WTC11 (cell line): Measurements from ENCODE around the gene RYR2. TPM values are rescaled to one million over a fixed set of nuclear protein-coding genes. Genes with fewer than 3 reads are reported as not detected.

Experiments
- ATAC-seq: fragments of 200-7000 bp; cut with Tn5 transposase; 2 replicates; pipeline ENCODE4 v1.10.0; 2021; ENCODE audit warnings: mild to moderate bottlenecking, moderate library complexity
- CTCF ChIA-PET: fragments of 300-600 bp; sonication (Branson Sonifier 250); formaldehyde crosslinking; loops from one replicate; lab custom pipeline; 2021; ENCODE audit warnings: antibody characterized with exemption; lab: Charles Lee
- POLR2A ChIA-PET: fragments of 350-600 bp; sonication (Branson Sonifier 250); formaldehyde crosslinking; loops from one replicate; lab custom pipeline; 2021; ENCODE audit warnings: antibody characterized with exemption; lab: Charles Lee
- DNase-seq: peaks from one replicate; pipeline ENCODE4 v3.0.0; 2021; ENCODE audit warnings: low spot score
- H3K27ac Mint-ChIP-seq: 2 replicates; pipeline ENCODE4 v1.8.0; 2021; ENCODE audit warnings: mixed read lengths
- H3K27me3 Mint-ChIP-seq: 2 replicates; pipeline ENCODE4 v1.8.0; 2021; ENCODE audit warnings: low read depth, mild to moderate bottlenecking, moderate library complexity, mixed read lengths
- H3K36me3 Mint-ChIP-seq: 2 replicates; pipeline ENCODE4 v1.8.0; 2021; ENCODE audit warnings: mixed read lengths
- H3K4me1 Mint-ChIP-seq: 2 replicates; pipeline ENCODE4 v1.8.0; 2022; ENCODE audit warnings: mixed read lengths
- H3K4me3 Mint-ChIP-seq: 2 replicates; pipeline ENCODE4 v1.8.0; 2021; ENCODE audit warnings: mild to moderate bottlenecking, moderate library complexity, mixed read lengths
- H3K9me3 Mint-ChIP-seq: 2 replicates; pipeline ENCODE4 v1.8.0; 2021; ENCODE audit warnings: mixed read lengths
- ATF1 ChIP-seq: sonication (generic); formaldehyde crosslinking; IDR thresholded peaks from 2 replicates; pipeline ENCODE4 v1.8.1; 2023; ENCODE audit warnings: mild to moderate bottlenecking, moderate library complexity, missing genetic modification reagents
- ELF4 ChIP-seq: sonication (generic); formaldehyde crosslinking; IDR thresholded peaks from 2 replicates; pipeline ENCODE4 v1.8.1; 2022; ENCODE audit warnings: low read depth, mild to moderate bottlenecking, moderate library complexity, missing genetic modification reagents
- GTF2I ChIP-seq: fragments of 250-450 bp; sonication (Bioruptor Pico); conservative IDR thresholded peaks from 2 replicates; pipeline ENCODE4 v1.4.0; 2021; ENCODE audit warnings: mild to moderate bottlenecking
- MXD4 ChIP-seq: fragments of 250-450 bp; sonication (Bioruptor Pico); IDR thresholded peaks from 2 replicates; pipeline ENCODE4 v1.8.0; 2021; ENCODE audit warnings: mild to moderate bottlenecking, moderate library complexity, borderline replicate concordance
- NFATC4 ChIP-seq: fragments of 250-450 bp; sonication (Bioruptor Pico); IDR thresholded peaks from 2 replicates; pipeline ENCODE4 v1.9.0; 2021; ENCODE audit warnings: mild to moderate bottlenecking
- NR2C2 ChIP-seq: sonication (generic); formaldehyde crosslinking; IDR thresholded peaks from 2 replicates; pipeline ENCODE4 v1.8.0; 2022; ENCODE audit warnings: mild to moderate bottlenecking, missing genetic modification reagents
- SMAD4 ChIP-seq: sonication (generic); formaldehyde crosslinking; IDR thresholded peaks from 2 replicates; pipeline ENCODE4 v1.8.0; 2022; ENCODE audit warnings: mild to moderate bottlenecking, missing genetic modification reagents
- SOX15 ChIP-seq: fragments of 250-450 bp; sonication (Bioruptor Pico); IDR thresholded peaks from 2 replicates; pipeline ENCODE4 v1.9.0; 2021; ENCODE audit warnings: mild to moderate bottlenecking
- TEAD1 ChIP-seq: sonication (generic); formaldehyde crosslinking; IDR thresholded peaks from 2 replicates; pipeline ENCODE4 v1.8.0; 2022; ENCODE audit warnings: mild to moderate bottlenecking, missing genetic modification reagents
- TEAD4 ChIP-seq: sonication (generic); formaldehyde crosslinking; IDR thresholded peaks from 2 replicates; pipeline ENCODE4 v1.8.0; 2022; ENCODE audit warnings: mild to moderate bottlenecking, missing genetic modification reagents
- TP53 ChIP-seq: sonication (generic); formaldehyde crosslinking; IDR thresholded peaks from 2 replicates; pipeline ENCODE4 v1.8.1; 2023; ENCODE audit warnings: mild to moderate bottlenecking, missing genetic modification reagents
- ZBTB21 ChIP-seq: sonication (generic); formaldehyde crosslinking; IDR thresholded peaks from 2 replicates; pipeline ENCODE4 v1.8.1; 2023; ENCODE audit warnings: mild to moderate bottlenecking, missing genetic modification reagents, borderline replicate concordance
- ZNF219 ChIP-seq: sonication (generic); formaldehyde crosslinking; IDR thresholded peaks from 2 replicates; pipeline ENCODE4 v1.8.0; 2023; ENCODE audit warnings: missing genetic modification reagents, mild to moderate bottlenecking, borderline replicate concordance
- ZNF396 ChIP-seq: fragments of 250-450 bp; sonication (Bioruptor Pico); IDR thresholded peaks from 2 replicates; pipeline ENCODE4 v1.8.0; 2021; ENCODE audit warnings: mild to moderate bottlenecking, moderate library complexity, borderline replicate concordance
- total RNA-seq: library from RNA; stranded (reverse); gene quantifications from 3 replicates; pipeline ENCODE4 v1.2.3, GENCODE V29; 2021
- TF ChIP-seq, protein P1 (sequence below): sonication (generic); formaldehyde crosslinking; IDR thresholded peaks from 2 replicates; pipeline ENCODE4 v1.8.1; 2023; ENCODE audit warnings: mild to moderate bottlenecking, missing genetic modification reagents, borderline replicate concordance
- TF ChIP-seq, protein P2 (sequence below): fragments of 250-450 bp; sonication (Bioruptor Pico); IDR thresholded peaks from 2 replicates; pipeline ENCODE4 v1.9.0; 2021; ENCODE audit warnings: mild to moderate bottlenecking
- TF ChIP-seq, protein P3 (sequence below): fragments of 250-450 bp; sonication (Bioruptor Pico); IDR thresholded peaks from 2 replicates; pipeline ENCODE4 v1.9.0; 2021; ENCODE audit warnings: moderate library complexity, mild to moderate bottlenecking, inconsistent platforms, borderline replicate concordance
- TF ChIP-seq, protein P4 (sequence below): sonication (generic); formaldehyde crosslinking; IDR thresholded peaks from 2 replicates; pipeline ENCODE4 v1.8.1; 2022; ENCODE audit warnings: low read depth, mild to moderate bottlenecking, moderate library complexity, missing genetic modification reagents, borderline replicate concordance
- TF ChIP-seq, protein P5 (sequence below): fragments of 250-450 bp; sonication (Bioruptor Pico); conservative IDR thresholded peaks from 2 replicates; pipeline ENCODE4 v1.9.0; 2021; ENCODE audit warnings: mild to moderate bottlenecking
- TF ChIP-seq, protein P6 (sequence below): fragments of 250-450 bp; sonication (Bioruptor Pico); IDR thresholded peaks from 2 replicates; pipeline ENCODE4 v1.9.0; 2021; ENCODE audit warnings: mild to moderate bottlenecking, borderline replicate concordance

Gene RYR2
- total RNA-seq, 1 experiment from 2014 or later = 7.9 TPM

DNA sequence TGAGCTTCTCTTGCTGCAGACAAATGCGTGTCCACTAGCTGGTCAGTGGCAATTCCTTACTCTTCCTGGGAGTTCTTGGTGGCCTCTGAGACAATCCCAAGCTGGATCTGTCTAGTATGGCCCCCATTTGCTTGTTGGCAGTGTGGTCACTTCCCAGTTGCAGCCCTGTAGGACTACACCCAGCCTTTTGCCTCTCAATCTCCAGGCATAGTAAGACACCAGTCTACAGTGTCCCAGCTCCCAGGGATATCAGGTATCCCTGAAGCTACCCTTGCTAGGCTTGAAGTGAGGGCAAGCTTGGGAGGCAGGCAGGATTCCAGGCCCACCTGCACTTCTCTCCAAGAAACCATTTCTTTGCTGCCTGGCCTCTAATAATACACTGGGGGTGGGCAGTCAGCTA lies 316.6 kb downstream of the RYR2 start (continued):
- TF ChIP-seq, protein P1, sequence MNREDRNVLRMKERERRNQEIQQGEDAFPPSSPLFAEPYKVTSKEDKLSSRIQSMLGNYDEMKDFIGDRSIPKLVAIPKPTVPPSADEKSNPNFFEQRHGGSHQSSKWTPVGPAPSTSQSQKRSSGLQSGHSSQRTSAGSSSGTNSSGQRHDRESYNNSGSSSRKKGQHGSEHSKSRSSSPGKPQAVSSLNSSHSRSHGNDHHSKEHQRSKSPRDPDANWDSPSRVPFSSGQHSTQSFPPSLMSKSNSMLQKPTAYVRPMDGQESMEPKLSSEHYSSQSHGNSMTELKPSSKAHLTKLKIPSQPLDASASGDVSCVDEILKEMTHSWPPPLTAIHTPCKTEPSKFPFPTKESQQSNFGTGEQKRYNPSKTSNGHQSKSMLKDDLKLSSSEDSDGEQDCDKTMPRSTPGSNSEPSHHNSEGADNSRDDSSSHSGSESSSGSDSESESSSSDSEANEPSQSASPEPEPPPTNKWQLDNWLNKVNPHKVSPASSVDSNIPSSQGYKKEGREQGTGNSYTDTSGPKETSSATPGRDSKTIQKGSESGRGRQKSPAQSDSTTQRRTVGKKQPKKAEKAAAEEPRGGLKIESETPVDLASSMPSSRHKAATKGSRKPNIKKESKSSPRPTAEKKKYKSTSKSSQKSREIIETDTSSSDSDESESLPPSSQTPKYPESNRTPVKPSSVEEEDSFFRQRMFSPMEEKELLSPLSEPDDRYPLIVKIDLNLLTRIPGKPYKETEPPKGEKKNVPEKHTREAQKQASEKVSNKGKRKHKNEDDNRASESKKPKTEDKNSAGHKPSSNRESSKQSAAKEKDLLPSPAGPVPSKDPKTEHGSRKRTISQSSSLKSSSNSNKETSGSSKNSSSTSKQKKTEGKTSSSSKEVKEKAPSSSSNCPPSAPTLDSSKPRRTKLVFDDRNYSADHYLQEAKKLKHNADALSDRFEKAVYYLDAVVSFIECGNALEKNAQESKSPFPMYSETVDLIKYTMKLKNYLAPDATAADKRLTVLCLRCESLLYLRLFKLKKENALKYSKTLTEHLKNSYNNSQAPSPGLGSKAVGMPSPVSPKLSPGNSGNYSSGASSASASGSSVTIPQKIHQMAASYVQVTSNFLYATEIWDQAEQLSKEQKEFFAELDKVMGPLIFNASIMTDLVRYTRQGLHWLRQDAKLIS (CRISPR knock-in tag) = no peak
- TF ChIP-seq, protein P2, sequence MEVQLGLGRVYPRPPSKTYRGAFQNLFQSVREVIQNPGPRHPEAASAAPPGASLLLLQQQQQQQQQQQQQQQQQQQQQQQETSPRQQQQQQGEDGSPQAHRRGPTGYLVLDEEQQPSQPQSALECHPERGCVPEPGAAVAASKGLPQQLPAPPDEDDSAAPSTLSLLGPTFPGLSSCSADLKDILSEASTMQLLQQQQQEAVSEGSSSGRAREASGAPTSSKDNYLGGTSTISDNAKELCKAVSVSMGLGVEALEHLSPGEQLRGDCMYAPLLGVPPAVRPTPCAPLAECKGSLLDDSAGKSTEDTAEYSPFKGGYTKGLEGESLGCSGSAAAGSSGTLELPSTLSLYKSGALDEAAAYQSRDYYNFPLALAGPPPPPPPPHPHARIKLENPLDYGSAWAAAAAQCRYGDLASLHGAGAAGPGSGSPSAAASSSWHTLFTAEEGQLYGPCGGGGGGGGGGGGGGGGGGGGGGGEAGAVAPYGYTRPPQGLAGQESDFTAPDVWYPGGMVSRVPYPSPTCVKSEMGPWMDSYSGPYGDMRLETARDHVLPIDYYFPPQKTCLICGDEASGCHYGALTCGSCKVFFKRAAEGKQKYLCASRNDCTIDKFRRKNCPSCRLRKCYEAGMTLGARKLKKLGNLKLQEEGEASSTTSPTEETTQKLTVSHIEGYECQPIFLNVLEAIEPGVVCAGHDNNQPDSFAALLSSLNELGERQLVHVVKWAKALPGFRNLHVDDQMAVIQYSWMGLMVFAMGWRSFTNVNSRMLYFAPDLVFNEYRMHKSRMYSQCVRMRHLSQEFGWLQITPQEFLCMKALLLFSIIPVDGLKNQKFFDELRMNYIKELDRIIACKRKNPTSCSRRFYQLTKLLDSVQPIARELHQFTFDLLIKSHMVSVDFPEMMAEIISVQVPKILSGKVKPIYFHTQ (CRISPR knock-in tag) = no peak
- TF ChIP-seq GTF2I (CRISPR knock-in tag) = no peak
- TF ChIP-seq MXD4 (CRISPR knock-in tag) = no peak
- TF ChIP-seq, protein P3, sequence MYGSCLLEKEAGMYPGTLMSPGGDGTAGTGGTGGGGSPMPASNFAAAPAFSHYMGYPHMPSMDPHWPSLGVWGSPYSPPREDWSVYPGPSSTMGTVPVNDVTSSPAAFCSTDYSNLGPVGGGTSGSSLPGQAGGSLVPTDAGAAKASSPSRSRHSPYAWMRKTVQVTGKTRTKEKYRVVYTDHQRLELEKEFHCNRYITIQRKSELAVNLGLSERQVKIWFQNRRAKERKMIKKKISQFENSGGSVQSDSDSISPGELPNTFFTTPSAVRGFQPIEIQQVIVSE (CRISPR knock-in tag) = no peak
- no peak for TF ChIP-seq TEAD4 (CRISPR knock-in tag)
- TF ChIP-seq TP53 (CRISPR knock-in tag) = no peak

DNA sequence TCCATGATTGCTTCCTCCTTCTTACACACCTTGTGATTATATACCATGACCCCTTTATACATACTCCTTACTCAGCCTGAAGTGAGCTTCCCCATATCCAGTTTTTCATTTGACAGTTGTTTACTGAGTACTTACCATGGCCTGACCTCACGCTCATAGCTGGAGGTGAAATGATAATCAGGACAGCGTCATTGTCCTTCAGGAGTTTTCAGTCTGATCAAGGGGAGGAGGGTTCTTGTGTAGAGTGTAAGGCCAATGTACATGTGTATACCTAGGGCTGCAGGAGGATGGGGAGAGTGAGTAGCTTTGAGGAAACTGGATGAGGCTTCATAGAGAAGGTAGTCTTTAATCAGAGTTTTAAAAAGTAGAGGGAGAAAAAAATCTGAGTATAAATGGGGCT lies 325.8 kb downstream of the RYR2 start:
- CTCF ChIA-PET = no interaction called here
- H3K27ac Mint-ChIP-seq = peak overlapping the region; percentile 2; the same call in 1 of the 2 replicates
- POLR2A ChIA-PET = no interaction called here
- no peak for TF ChIP-seq ZBTB21 (CRISPR knock-in tag)
- no peak for TF ChIP-seq SOX15 (CRISPR knock-in tag)
- TF ChIP-seq NFATC4 (CRISPR knock-in tag) = no peak
- TF ChIP-seq TEAD1 (CRISPR knock-in tag) = no peak
- TF ChIP-seq SMAD4 (CRISPR knock-in tag) = no peak
- no peak for TF ChIP-seq NR2C2 (CRISPR knock-in tag)
- no peak for TF ChIP-seq ELF4
- TF ChIP-seq, protein P4, sequence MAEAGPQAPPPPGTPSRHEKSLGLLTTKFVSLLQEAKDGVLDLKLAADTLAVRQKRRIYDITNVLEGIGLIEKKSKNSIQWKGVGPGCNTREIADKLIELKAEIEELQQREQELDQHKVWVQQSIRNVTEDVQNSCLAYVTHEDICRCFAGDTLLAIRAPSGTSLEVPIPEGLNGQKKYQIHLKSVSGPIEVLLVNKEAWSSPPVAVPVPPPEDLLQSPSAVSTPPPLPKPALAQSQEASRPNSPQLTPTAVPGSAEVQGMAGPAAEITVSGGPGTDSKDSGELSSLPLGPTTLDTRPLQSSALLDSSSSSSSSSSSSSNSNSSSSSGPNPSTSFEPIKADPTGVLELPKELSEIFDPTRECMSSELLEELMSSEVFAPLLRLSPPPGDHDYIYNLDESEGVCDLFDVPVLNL (CRISPR knock-in tag) = no peak
- TF ChIP-seq ZNF219 (CRISPR knock-in tag) = no peak
- TF ChIP-seq, protein P5, sequence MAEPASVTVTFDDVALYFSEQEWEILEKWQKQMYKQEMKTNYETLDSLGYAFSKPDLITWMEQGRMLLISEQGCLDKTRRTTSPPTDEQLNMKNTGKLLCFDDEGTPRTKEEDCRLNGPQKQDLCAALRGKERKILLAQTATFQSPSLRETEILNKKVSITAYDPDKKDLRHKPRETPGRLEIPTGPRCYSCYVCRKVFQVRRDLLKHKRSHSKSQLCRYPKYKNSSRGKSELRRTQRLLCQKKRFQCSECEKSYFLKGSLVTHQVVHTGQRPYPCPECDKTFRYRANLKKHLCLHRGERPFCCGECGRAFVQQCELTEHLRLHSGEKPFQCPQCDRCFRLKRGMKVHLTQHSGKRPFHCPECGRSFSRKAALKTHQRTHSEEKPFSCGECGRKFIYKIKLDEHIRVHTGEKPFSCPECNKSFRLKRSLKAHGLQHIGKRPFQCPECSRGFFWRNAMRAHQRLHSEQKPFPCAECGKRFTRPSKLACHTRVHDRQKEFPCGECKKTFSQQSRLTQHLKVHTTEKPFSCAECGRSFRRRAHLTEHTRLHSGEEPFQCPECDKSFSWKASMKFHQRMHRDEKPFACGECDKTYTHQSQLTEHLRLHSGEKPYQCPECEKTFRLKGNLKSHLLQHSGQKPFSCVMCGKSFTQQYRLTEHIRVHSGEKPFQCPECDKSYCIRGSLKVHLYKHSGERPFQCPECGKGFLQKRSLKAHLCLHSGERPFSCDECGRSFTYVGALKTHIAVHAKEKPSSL (CRISPR knock-in tag) = no peak
- TF ChIP-seq ZNF396 (CRISPR knock-in tag) = no peak
- TF ChIP-seq, protein P6, sequence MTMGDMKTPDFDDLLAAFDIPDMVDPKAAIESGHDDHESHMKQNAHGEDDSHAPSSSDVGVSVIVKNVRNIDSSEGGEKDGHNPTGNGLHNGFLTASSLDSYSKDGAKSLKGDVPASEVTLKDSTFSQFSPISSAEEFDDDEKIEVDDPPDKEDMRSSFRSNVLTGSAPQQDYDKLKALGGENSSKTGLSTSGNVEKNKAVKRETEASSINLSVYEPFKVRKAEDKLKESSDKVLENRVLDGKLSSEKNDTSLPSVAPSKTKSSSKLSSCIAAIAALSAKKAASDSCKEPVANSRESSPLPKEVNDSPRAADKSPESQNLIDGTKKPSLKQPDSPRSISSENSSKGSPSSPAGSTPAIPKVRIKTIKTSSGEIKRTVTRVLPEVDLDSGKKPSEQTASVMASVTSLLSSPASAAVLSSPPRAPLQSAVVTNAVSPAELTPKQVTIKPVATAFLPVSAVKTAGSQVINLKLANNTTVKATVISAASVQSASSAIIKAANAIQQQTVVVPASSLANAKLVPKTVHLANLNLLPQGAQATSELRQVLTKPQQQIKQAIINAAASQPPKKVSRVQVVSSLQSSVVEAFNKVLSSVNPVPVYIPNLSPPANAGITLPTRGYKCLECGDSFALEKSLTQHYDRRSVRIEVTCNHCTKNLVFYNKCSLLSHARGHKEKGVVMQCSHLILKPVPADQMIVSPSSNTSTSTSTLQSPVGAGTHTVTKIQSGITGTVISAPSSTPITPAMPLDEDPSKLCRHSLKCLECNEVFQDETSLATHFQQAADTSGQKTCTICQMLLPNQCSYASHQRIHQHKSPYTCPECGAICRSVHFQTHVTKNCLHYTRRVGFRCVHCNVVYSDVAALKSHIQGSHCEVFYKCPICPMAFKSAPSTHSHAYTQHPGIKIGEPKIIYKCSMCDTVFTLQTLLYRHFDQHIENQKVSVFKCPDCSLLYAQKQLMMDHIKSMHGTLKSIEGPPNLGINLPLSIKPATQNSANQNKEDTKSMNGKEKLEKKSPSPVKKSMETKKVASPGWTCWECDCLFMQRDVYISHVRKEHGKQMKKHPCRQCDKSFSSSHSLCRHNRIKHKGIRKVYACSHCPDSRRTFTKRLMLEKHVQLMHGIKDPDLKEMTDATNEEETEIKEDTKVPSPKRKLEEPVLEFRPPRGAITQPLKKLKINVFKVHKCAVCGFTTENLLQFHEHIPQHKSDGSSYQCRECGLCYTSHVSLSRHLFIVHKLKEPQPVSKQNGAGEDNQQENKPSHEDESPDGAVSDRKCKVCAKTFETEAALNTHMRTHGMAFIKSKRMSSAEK (CRISPR knock-in tag) = no peak
- TF ChIP-seq ATF1 (CRISPR knock-in tag) = no peak

More for the DNA sequence above, 325.8 kb downstream of the RYR2 start:
- Mint-ChIP-seq H3K27me3 (no peaks in the 10 kb centered on the region), H3K4me3 (no peak overlapping the region), H3K9me3 (peaks cover 11% of the 10 kb centered on the region), H3K4me1 (peaks cover 7% of the 10 kb centered on the region; the same call in 1 of the 2 replicates), H3K36me3 (peaks cover 7% of the 10 kb centered on the region; the same call in 1 of the 2 replicates)
- DNase-seq = no peak
- ATAC-seq = no peak
